Neural progenitor cell (in vitro differentiated cells): Measurements from ENCODE around the gene MAPKBP1. TPM values are rescaled to one million over a fixed set of nuclear protein-coding genes. Genes with fewer than 3 reads are reported as not detected.

Source experiments
- DNase-seq: peaks from one replicate; pipeline ENCODE4 v3.0.0-alpha.2; 2016; ENCODE audit warnings: low spot score
- H2AFZ ChIP-seq: fragments of 200-600 bp; sonication (generic); replicated peaks from 2 replicates; pipeline ENCODE4 v1.6.1; 2016; ENCODE audit warnings: antibody characterized with exemption
- H3F3A ChIP-seq: fragments of 200-600 bp; sonication (generic); 2 replicates; pipeline ENCODE4 v1.6.1; 2016; ENCODE audit warnings: antibody characterized with exemption, low read depth
- H3K27ac ChIP-seq: fragments of 200-600 bp; sonication (generic); 2 replicates; pipeline ENCODE4 v1.5.1; 2016; ENCODE audit warnings: mild to moderate bottlenecking
- H3K27me3 ChIP-seq: fragments of 200-600 bp; sonication (generic); 2 replicates; pipeline ENCODE4 v1.6.1; 2016; ENCODE audit warnings: mild to moderate bottlenecking, moderate library complexity
- H3K36me3 ChIP-seq: fragments of 200-600 bp; sonication (generic); 2 replicates; pipeline ENCODE4 v1.5.1; 2016
- H3K4me1 ChIP-seq: fragments of 200-600 bp; sonication (generic); 2 replicates; pipeline ENCODE4 v1.6.1; 2016; ENCODE audit warnings: mixed run types
- H3K4me2 ChIP-seq: fragments of 200-600 bp; sonication (generic); 2 replicates; pipeline ENCODE4 v1.6.1; 2016
- H3K4me3 ChIP-seq: fragments of 200-600 bp; sonication (generic); 2 replicates; pipeline ENCODE4 v1.5.1; 2016
- H3K79me2 ChIP-seq: fragments of 200-600 bp; sonication (generic); 2 replicates; pipeline ENCODE4 v1.6.1; 2016; ENCODE audit warnings: low read depth
- H3K9ac ChIP-seq: fragments of 200-600 bp; sonication (generic); 2 replicates; pipeline ENCODE4 v1.6.1; 2016
- H3K9me3 ChIP-seq: fragments of 200-600 bp; sonication (generic); 2 replicates; pipeline ENCODE4 v1.5.1; 2016; ENCODE audit warnings: low read depth
- H4K20me1 ChIP-seq: fragments of 200-600 bp; sonication (generic); 2 replicates; pipeline ENCODE4 v1.6.1; 2016; ENCODE audit warnings: low read depth
- H3K27ac Mint-ChIP-seq: 3 replicates; pipeline ENCODE4 v1.8.0; 2021; ENCODE audit warnings: mixed read lengths
- H3K27me3 Mint-ChIP-seq: 2 replicates; pipeline ENCODE4 v1.8.0; 2022; ENCODE audit warnings: low read depth, mild to moderate bottlenecking, inconsistent platforms, moderate library complexity, mixed read lengths; ENCODE audit not compliant: insufficient read depth
- H3K36me3 Mint-ChIP-seq: 3 replicates; pipeline ENCODE4 v1.8.0; 2021; ENCODE audit warnings: mixed read lengths
- H3K4me1 Mint-ChIP-seq: 3 replicates; pipeline ENCODE4 v1.8.0; 2021; ENCODE audit warnings: mixed read lengths
- H3K4me3 Mint-ChIP-seq: 3 replicates; pipeline ENCODE4 v1.8.0; 2021; ENCODE audit warnings: mild to moderate bottlenecking, moderate library complexity, mixed read lengths
- H3K9me3 Mint-ChIP-seq: 3 replicates; pipeline ENCODE4 v1.8.0; 2020; ENCODE audit warnings: mixed read lengths
- EZH2 ChIP-seq: fragments of 200-600 bp; sonication (generic); IDR thresholded peaks from 2 replicates; pipeline ENCODE4 v1.6.1; 2017; ENCODE audit warnings: antibody characterized with exemption, mild to moderate bottlenecking, moderate library complexity
- EZH2phosphoT487 ChIP-seq: fragments of 200-600 bp; sonication (generic); IDR thresholded peaks from 2 replicates; pipeline ENCODE4 v1.6.1; 2017; ENCODE audit warnings: antibody characterized with exemption
- total RNA-seq: library from RNA; depleted of rRNA; stranded (reverse); fragments of >200 nt; gene quantifications from 2 replicates; pipeline ENCODE4 v1.2.3, GENCODE V29; 2015; ENCODE audit warnings: low replicate concordance
- TF ChIP-seq, protein P1 (sequence below): fragments of 200-600 bp; sonication (generic); IDR thresholded peaks from 2 replicates; pipeline ENCODE4 v1.5.1; 2017; ENCODE audit warnings: antibody characterized with exemption, mild to moderate bottlenecking

The MAPKBP1 gene
- total RNA-seq, 1 donor from 2014 or later: 10.1 TPM

GRCh38 chr15:41782371-41783282 is 8.3 kb downstream of the MAPKBP1 start:
- peaks cover 28% of the 10 kb centered on the region for H3K79me2 ChIP-seq
- no peaks in the 10 kb centered on the region for H3K36me3 ChIP-seq
- peaks cover 5% of the 10 kb centered on the region for H4K20me1 ChIP-seq
- peaks cover 14% of the 10 kb centered on the region for H3F3A ChIP-seq
- peak; percentile 26 for DNase-seq
- H3K27ac Mint-ChIP-seq: no peak overlapping the region
- H3K4me3 Mint-ChIP-seq: no peak overlapping the region
- no peaks in the 10 kb centered on the region for H3K9me3 Mint-ChIP-seq
- peak overlapping the region; percentile 32 for H3K4me2 ChIP-seq
- H3K27me3 Mint-ChIP-seq: no peaks in the 10 kb centered on the region
- H3K27ac ChIP-seq: no peak overlapping the region
- no peak overlapping the region for H3K4me3 ChIP-seq
- peaks cover 11% of the 10 kb centered on the region for H3K36me3 Mint-ChIP-seq
- TF ChIP-seq, protein P1, sequence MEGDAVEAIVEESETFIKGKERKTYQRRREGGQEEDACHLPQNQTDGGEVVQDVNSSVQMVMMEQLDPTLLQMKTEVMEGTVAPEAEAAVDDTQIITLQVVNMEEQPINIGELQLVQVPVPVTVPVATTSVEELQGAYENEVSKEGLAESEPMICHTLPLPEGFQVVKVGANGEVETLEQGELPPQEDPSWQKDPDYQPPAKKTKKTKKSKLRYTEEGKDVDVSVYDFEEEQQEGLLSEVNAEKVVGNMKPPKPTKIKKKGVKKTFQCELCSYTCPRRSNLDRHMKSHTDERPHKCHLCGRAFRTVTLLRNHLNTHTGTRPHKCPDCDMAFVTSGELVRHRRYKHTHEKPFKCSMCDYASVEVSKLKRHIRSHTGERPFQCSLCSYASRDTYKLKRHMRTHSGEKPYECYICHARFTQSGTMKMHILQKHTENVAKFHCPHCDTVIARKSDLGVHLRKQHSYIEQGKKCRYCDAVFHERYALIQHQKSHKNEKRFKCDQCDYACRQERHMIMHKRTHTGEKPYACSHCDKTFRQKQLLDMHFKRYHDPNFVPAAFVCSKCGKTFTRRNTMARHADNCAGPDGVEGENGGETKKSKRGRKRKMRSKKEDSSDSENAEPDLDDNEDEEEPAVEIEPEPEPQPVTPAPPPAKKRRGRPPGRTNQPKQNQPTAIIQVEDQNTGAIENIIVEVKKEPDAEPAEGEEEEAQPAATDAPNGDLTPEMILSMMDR: no peak
- TF ChIP-seq EZH2phosphoT487 (no peak), EZH2 (no peak)
- peaks cover 28% of the 10 kb centered on the region for H3K4me1 Mint-ChIP-seq
- H3K9me3 ChIP-seq: no peaks in the 10 kb centered on the region
- no peaks in the 10 kb centered on the region for H3K27me3 ChIP-seq
- H2AFZ ChIP-seq: no peak overlapping the region
- H3K9ac ChIP-seq: no peak overlapping the region
- peaks cover 37% of the 10 kb centered on the region for H3K4me1 ChIP-seq

GRCh38 chr15:41783296-41783695 is 9.0 kb downstream of the MAPKBP1 start:
- peaks cover 14% of the 10 kb centered on the region for H3F3A ChIP-seq
- H3K4me3 Mint-ChIP-seq: no peak overlapping the region
- H3K4me3 ChIP-seq: no peak overlapping the region
- no peaks in the 10 kb centered on the region for H3K27me3 Mint-ChIP-seq
- H3K27ac Mint-ChIP-seq: no peak overlapping the region
- no peaks in the 10 kb centered on the region for H3K9me3 ChIP-seq
- H3K27me3 ChIP-seq: no peaks in the 10 kb centered on the region
- peaks cover 23% of the 10 kb centered on the region for H3K79me2 ChIP-seq
- peaks cover 32% of the 10 kb centered on the region for H3K4me1 ChIP-seq
- H3K9me3 Mint-ChIP-seq: no peaks in the 10 kb centered on the region
- peaks cover 11% of the 10 kb centered on the region for H3K36me3 Mint-ChIP-seq
- no peak overlapping the region for H2AFZ ChIP-seq
- no peak overlapping the region for H3K9ac ChIP-seq
- peaks cover 22% of the 10 kb centered on the region for H3K4me1 Mint-ChIP-seq
- TF ChIP-seq EZH2: no peak
- TF ChIP-seq, protein P1: no peak
- no peak overlapping the region for H3K27ac ChIP-seq
- H3K4me2 ChIP-seq: no peak overlapping the region
- peaks cover 5% of the 10 kb centered on the region for H4K20me1 ChIP-seq
- no peaks in the 10 kb centered on the region for H3K36me3 ChIP-seq
- DNase-seq: no peak

DNA sequence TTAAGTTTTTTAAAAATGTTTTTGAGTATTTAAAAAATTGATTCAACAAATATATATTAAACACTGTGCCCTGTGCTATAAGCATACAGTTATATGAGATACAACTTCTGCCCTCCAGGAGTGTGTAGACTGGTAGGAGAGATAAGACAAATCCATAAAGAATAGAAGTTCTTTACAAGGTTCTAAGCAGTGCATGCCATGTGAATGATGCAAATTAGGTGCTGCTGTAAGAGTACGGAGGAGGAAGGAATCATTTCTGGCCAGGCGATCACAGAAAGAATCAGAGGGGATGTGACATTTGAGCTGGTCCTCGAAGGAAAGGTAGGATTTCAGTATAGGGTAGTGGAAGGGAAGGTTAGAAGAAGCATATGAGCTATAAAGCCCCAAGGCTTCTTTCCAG is 14.0 kb downstream of the MAPKBP1 start:
- no peaks in the 10 kb centered on the region for H3K9me3 Mint-ChIP-seq
- no peaks in the 10 kb centered on the region for H3K9me3 ChIP-seq
- H3K27ac ChIP-seq: no peak overlapping the region
- no peak overlapping the region for H3K4me2 ChIP-seq
- peaks cover 3% of the 10 kb centered on the region for H3F3A ChIP-seq
- TF ChIP-seq EZH2phosphoT487 (no peak), EZH2 (no peak)
- TF ChIP-seq, protein P1: no peak
- H2AFZ ChIP-seq: no peak overlapping the region
- no peak overlapping the region for H3K4me3 Mint-ChIP-seq
- H3K27me3 Mint-ChIP-seq: no peaks in the 10 kb centered on the region
- H3K4me1 Mint-ChIP-seq: peaks cover 13% of the 10 kb centered on the region
- no peaks in the 10 kb centered on the region for H3K27me3 ChIP-seq
- no peak overlapping the region for H3K27ac Mint-ChIP-seq
- DNase-seq: no peak
- no peaks in the 10 kb centered on the region for H4K20me1 ChIP-seq
- H3K4me3 ChIP-seq: no peak overlapping the region
- peaks cover 8% of the 10 kb centered on the region for H3K36me3 Mint-ChIP-seq
- peaks cover 17% of the 10 kb centered on the region for H3K79me2 ChIP-seq
- peaks cover 25% of the 10 kb centered on the region for H3K4me1 ChIP-seq
- no peak overlapping the region for H3K9ac ChIP-seq
- no peaks in the 10 kb centered on the region for H3K36me3 ChIP-seq
